Uterus (tissue), 4 donors: ENCODE data around the gene CBX8. TPM values are rescaled to one million over a fixed set of nuclear protein-coding genes. Genes with fewer than 3 reads are reported as not detected.

Experiments used
- DNase-seq, 2 donors: peaks; one replicate each; pipeline ENCODE4 v3.0.0-alpha.2; 2019 to 2020
- H3K27ac ChIP-seq, 2 donors: fragments of 200-600 bp; sonication (generic); 1 replicate in 1 of 2; 2 replicates in 1 of 2; pipeline ENCODE4 v1.5.1; 2016 to 2018
- H3K27me3 ChIP-seq, 2 donors: fragments of 200-600 bp; sonication (generic); one replicate each; pipeline ENCODE4 v1.5.1; 2018 to 2019; ENCODE audit warnings: control low read depth in 1 of 2
- H3K36me3 ChIP-seq, 2 donors: fragments of 200-600 bp; sonication (generic); one replicate each; pipeline ENCODE4 v1.5.1; 2019; ENCODE audit warnings: control low read depth in 1 of 2
- H3K4me1 ChIP-seq, 2 donors: fragments of 200-600 bp; sonication (generic); one replicate each; pipeline ENCODE4 v1.5.1; 2018 to 2019; ENCODE audit warnings: control low read depth in 1 of 2
- H3K4me3 ChIP-seq, 2 donors: fragments of 200-600 bp; sonication (generic); 1 replicate in 1 of 2; 2 replicates in 1 of 2; pipeline ENCODE4 v1.5.1; 2018 to 2019; ENCODE audit warnings: mild to moderate bottlenecking in 1 of 2
- H3K9me3 ChIP-seq, 2 donors: fragments of 200-600 bp; sonication (generic); one replicate each; pipeline ENCODE4 v1.5.1; 2019; ENCODE audit warnings: control low read depth in 1 of 2
- POLR2A ChIP-seq, 2 donors: fragments of 450-650 bp; IDR thresholded peaks; one replicate each; pipeline ENCODE4 v1.6.1; 2016; ENCODE audit warnings: antibody characterized with exemption in 2 of 2, mild to moderate bottlenecking in 1 of 2, moderate library complexity in 1 of 2
- intact Hi-C: fragments of 100-400 bp; cut with DNase I; formaldehyde crosslinking; loops from one replicate; pipeline ENCODE4 v1.15.1; 2023; ENCODE audit warnings: low total_unique reads
- total RNA-seq, 4 donors: library from RNA; depleted of rRNA in 3 of 4; stranded (reverse); fragments of >200 nt in 3 of 4; gene quantifications; one replicate each; pipeline versions ENCODE4 v1.1.0 to v1.2.4, GENCODE V29; 2014 to 2023
- TF ChIP-seq, protein P1 (sequence below), 4 experiments: fragments of 200-600 bp in 2 of 4; fragments of 450-650 bp in 2 of 4; sonication (generic) in 2 of 4; IDR thresholded peaks; one replicate each; pipeline ENCODE4 v1.5.1; 2016 to 2019; ENCODE audit warnings: antibody characterized with exemption in 4 of 4, mild to moderate bottlenecking in 2 of 4, moderate library complexity in 1 of 4
- donor health status: DM: yes; HTN: yes; CAD: no.

The CBX8 gene
- total RNA-seq, 4 donors from 2014 or later = 1.8 to 10.7 (median 2.6) TPM; not detected in 1

DNA sequence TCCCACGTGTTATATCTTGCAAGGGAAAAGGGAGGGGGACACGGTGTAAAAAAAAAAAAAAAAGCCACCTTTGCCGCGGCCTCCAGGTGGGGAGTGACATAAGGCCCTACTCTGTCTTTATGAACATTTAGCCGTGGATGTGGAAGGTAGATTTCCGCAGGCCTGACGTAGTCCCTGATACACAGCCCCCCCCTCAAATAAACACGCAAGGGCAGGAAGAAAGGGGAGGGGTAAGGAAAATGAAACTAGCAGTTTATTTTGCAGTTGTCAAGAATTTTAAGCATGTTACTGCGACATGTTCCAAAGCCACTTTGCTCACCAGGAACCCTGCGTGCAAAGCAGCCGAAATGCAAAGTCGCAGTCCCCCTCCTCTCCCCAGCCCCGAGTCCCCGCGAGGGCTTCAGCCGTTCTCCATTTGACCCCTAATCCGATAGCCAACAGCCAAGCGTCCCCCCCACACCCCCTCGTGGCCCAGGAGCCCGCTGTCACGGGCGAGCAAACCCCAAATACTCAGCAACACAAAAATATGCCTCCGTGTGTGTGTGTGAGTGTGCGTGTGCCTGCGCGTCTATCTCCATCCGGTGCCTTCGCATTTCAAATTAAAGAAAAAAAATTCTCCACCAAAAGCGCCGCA is 41.1 kb upstream of the CBX8 start:
- intact Hi-C loops = no loop called here
- Histone ChIP-seq H3K36me3 (no peaks in the 10 kb centered on the region), H3K4me1 (peaks cover 0 to 27% of the 10 kb centered on the region in 2 donors), H3K27me3 (peaks cover 25 to 33% of the 10 kb centered on the region in 2 donors), H3K9me3 (no peaks in the 10 kb centered on the region), H3K4me3 (peak overlapping the region; percentile 54 to 58), H3K27ac (peak overlapping the region; percentile 81 to 91)
- no peak for DNase-seq
- TF ChIP-seq POLR2A (IDR thresholded peaks at IDR 0.05) = no peak

DNA sequence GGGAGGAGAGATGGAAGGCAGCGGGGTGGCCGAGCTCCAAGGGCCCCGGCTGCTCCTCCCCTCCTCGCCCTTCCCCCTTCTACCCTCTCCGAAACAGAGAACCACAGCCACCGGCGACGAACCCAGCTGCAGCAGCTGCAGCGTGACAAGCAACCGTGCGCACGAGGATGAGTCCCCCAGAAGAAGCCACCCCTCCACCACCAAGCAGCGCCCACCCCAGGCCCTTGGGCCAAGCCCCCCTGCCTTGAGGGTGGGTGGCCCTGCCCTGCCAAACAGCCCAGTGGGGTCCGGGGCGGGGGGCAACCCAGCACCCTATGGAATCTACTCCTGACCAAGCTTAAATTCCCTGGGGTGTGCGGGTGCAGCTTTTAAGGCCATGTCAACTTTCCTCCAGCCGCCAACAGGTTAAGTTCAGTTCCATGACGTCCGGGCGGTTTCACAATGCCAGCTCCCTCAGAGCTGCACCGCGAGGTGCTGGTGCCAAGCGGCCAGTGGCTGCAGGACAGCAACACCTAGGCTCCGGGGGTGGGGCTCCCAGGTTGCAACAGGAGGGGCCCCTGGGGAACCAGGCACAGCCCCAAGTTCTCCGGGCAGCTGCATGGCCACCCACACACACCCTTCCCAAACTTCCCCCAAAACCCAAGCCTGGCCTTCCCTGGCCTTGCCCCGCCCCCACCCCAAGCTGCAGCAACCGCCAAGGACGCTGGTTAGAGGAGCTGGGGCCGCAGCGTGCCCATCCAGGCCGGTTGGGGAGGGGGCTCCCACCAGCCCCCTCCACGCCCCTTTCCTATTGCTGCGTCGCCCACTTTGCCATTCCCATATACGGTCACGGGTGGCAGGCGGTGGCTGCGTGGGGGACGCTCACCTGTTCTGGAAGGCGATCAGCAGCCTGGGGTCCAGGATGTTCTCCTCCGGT is 40.4 kb upstream of the CBX8 start:
- DNase-seq = peak in 1 of 2 donors; percentile 43

DNA sequence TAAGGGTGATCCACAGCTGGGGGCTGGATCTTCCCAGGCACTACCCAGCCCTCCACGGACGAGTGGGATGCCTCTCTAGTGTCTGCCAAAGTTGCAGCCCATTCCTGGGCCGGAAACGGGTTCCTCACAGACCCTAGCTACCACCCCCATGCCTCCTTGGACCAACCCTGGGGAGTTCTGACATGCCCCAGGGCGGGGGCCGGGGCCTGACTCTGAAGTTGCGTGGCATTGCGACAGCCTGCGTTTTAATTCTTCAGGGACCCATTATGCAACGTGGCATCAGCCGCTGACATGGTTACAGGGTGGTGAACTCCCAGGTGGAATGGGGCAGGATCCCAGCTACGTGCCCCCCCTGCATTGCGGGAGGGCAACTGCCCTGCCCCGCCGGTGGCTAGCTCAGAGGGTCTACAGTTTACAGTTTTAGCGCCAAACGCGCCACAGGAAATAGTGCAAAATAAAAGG is 39.7 kb upstream of the CBX8 start:
- Histone ChIP-seq H3K9me3 (no peaks in the 10 kb centered on the region), H3K36me3 (no peaks in the 10 kb centered on the region), H3K4me1 (peaks cover 0 to 27% of the 10 kb centered on the region in 2 donors), H3K27me3 (peaks cover 10 to 20% of the 10 kb centered on the region in 2 donors), H3K4me3 (no peak overlapping the region), H3K27ac (no peak overlapping the region)
- TF ChIP-seq, protein P1, sequence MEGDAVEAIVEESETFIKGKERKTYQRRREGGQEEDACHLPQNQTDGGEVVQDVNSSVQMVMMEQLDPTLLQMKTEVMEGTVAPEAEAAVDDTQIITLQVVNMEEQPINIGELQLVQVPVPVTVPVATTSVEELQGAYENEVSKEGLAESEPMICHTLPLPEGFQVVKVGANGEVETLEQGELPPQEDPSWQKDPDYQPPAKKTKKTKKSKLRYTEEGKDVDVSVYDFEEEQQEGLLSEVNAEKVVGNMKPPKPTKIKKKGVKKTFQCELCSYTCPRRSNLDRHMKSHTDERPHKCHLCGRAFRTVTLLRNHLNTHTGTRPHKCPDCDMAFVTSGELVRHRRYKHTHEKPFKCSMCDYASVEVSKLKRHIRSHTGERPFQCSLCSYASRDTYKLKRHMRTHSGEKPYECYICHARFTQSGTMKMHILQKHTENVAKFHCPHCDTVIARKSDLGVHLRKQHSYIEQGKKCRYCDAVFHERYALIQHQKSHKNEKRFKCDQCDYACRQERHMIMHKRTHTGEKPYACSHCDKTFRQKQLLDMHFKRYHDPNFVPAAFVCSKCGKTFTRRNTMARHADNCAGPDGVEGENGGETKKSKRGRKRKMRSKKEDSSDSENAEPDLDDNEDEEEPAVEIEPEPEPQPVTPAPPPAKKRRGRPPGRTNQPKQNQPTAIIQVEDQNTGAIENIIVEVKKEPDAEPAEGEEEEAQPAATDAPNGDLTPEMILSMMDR (IDR thresholded peaks at IDR 0.05) = no peak
- TF ChIP-seq POLR2A (IDR thresholded peaks at IDR 0.05) = no peak
- intact Hi-C loops = no loop called here
- DNase-seq = no peak

More for the DNA sequence above, 40.4 kb upstream of the CBX8 start:
- TF ChIP-seq, protein P1 (IDR thresholded peaks at IDR 0.05) = no peak
- no peak for TF ChIP-seq POLR2A (IDR thresholded peaks at IDR 0.05)
- H3K27me3 ChIP-seq = peaks cover 17 to 27% of the 10 kb centered on the region in 2 donors
- peaks cover 0 to 25% of the 10 kb centered on the region in 2 donors for H3K4me1 ChIP-seq
- H3K4me3 ChIP-seq = peak overlapping the region in 1 of 2 donors; percentile 58
- H3K27ac ChIP-seq = no peak overlapping the region
- intact Hi-C loops = no loop called here
- no peaks in the 10 kb centered on the region for H3K9me3 ChIP-seq
- H3K36me3 ChIP-seq = no peaks in the 10 kb centered on the region

DNA sequence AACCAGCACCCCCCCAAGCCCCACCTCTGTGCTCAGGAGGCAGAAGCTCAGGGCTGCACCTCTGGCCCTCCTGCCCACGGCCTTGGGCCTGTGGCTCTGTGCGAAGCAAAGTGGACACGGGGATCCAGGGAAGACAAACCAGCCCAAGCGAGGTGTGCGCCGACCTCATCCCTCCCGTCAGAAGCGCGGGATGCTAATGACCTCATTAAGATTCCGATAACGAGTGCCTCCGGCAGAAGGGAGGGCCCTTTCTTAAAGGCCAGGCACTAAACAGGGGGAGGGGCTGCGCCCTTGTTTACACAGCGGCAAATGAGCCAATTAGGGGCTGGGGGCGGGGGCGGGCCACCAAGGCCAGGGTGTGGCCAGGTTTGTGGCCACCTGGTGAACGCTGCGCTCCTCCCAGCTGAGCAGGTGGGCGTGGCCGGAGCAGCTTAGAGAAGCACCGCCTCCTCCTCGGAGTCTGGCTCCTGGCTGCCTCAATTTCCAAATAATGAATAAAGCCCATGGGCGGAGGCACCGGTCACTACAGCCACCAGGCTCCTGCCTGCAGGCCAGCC is 39.2 kb upstream of the CBX8 start:
- no peak overlapping the region for H3K4me3 ChIP-seq
- TF ChIP-seq, protein P1 (IDR thresholded peaks at IDR 0.05) = no peak
- no peak for TF ChIP-seq POLR2A (IDR thresholded peaks at IDR 0.05)
- H3K27ac ChIP-seq = no peak overlapping the region
- peaks cover 0 to 28% of the 10 kb centered on the region in 2 donors for H3K4me1 ChIP-seq
- H3K9me3 ChIP-seq = no peaks in the 10 kb centered on the region
- intact Hi-C loops = no loop called here
- peaks cover 5 to 15% of the 10 kb centered on the region in 2 donors for H3K27me3 ChIP-seq
- no peak for DNase-seq
- no peaks in the 10 kb centered on the region for H3K36me3 ChIP-seq

DNA sequence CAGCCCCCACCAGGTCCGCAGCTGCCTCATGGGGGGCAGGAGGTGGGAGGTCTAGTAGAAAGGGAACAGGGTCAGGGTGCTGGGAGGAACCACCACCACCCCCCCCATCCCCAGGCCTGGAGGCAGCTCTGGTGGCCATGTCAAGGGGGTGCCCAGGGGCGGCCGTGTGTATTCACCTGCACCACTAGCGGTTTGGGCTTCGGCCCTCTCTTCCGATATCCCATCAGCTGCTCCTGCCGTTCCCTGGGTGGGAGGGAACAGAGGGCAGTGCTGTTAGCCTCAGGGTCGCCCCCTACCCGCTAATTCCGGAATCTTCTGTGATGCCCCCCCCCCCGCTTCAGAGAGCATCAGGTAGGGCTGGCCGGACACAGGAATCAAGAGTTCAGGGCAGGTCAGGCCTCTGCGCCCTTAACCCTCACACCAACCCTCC is 38.6 kb upstream of the CBX8 start:
- no peaks in the 10 kb centered on the region for H3K36me3 ChIP-seq
- peaks cover 0 to 27% of the 10 kb centered on the region in 2 donors for H3K4me1 ChIP-seq
- H3K4me3 ChIP-seq = no peak overlapping the region
- no peak overlapping the region for H3K27ac ChIP-seq
- no peaks in the 10 kb centered on the region for H3K9me3 ChIP-seq
- H3K27me3 ChIP-seq = peaks cover 4 to 10% of the 10 kb centered on the region in 2 donors
- intact Hi-C loops = no loop called here
- no peak for TF ChIP-seq POLR2A (IDR thresholded peaks at IDR 0.05)
- TF ChIP-seq, protein P1 (IDR thresholded peaks at IDR 0.05) = no peak
- no peak for DNase-seq
